Measurements from ENCODE around the gene CDH2. TPM values are rescaled to one million over a fixed set of nuclear protein-coding genes. Genes with fewer than 3 reads are reported as not detected.

CDH2 gene
- total and polyA plus RNA-seq, 4 donors: 0.14 to 5.0 (median 0.87) TPM

GRCh38 chr18:28005164-28005563 lies 171.8 kb downstream of the CDH2 start:
- Histone ChIP-seq H3K4me1 (ENCODE audit: control insufficient read depth in 5 of 5, insufficient read depth in 5 of 5, low read length in 5 of 5) (peaks cover 0 to 26% (median 4%) of the 10 kb centered on the region in 5 donors), H3K9ac (ENCODE audit: insufficient read depth in 1 of 2, low read length in 2 of 2) (no peak overlapping the region), H3K27me3 (ENCODE audit: control insufficient read depth in 3 of 3, insufficient read depth in 3 of 3, low read length in 2 of 3) (no peaks in the 10 kb centered on the region), H3K27ac (ENCODE audit: low read depth in 1 of 2, low read length in 1 of 2) (peak overlapping the region in 1 of 2 donors; percentile 18), H3K9me3 (ENCODE audit: control insufficient read depth in 4 of 4, insufficient read depth in 3 of 4, low read length in 3 of 4) (no peaks in the 10 kb centered on the region), H3K4me3 (no peak overlapping the region), H3K36me3 (ENCODE audit: control insufficient read depth in 4 of 4, insufficient read depth in 4 of 4, low read length in 4 of 4) (no peaks in the 10 kb centered on the region)
- 74 to 81% methylated on average over 7 of the region's 7 CpGs for WGBS, 2 donors
- ATAC-seq (ENCODE audit: insufficient read depth, low FRiP score) (no peak), DNase-seq (peak in 1 of 3 donors; percentile 22)
- no peak for TF ChIP-seq CTCF (IDR thresholded peaks at IDR 0.05; ENCODE audit: control extremely low read depth, extremely low read depth)

DNA sequence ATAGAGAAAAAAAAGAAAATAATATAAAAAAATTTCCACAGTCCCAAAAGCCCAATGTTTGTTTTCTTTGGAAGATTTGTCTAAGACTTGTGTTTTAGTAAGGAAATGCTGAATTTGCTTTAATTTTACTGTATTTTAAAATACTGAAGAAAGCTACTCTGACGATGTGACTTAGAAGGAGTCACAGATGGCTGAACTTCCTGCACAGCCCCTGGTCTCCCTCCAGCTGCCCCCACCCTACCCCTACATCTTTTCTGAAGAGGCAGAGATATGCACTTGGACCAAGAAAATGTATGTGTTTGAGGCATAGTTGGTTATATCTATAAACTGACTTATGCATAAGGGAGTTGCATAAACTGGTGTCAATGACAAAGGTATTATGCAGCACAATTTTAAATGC lies 172.3 kb downstream of the CDH2 start:
- WGBS, 2 donors: 62 to 84% methylated on average over 1 of the region's 1 CpG
- peaks cover 0 to 23% (median 4%) of the 10 kb centered on the region in 5 donors for H3K4me1 ChIP-seq (ENCODE audit: control insufficient read depth in 5 of 5, insufficient read depth in 5 of 5, low read length in 5 of 5)
- H3K4me3 ChIP-seq: no peak overlapping the region
- DNase-seq (peak; percentile 65 to 95 (median 86)), ATAC-seq (ENCODE audit: insufficient read depth, low FRiP score) (no peak)
- TF ChIP-seq CTCF (IDR thresholded peaks at IDR 0.05; ENCODE audit: control extremely low read depth, extremely low read depth): no peak
- H3K27me3 ChIP-seq (ENCODE audit: control insufficient read depth in 3 of 3, insufficient read depth in 3 of 3, low read length in 2 of 3): no peaks in the 10 kb centered on the region
- H3K36me3 ChIP-seq (ENCODE audit: control insufficient read depth in 4 of 4, insufficient read depth in 4 of 4, low read length in 4 of 4): no peaks in the 10 kb centered on the region
- peak overlapping the region in 1 of 2 donors; percentile 18 for H3K27ac ChIP-seq (ENCODE audit: low read depth in 1 of 2, low read length in 1 of 2)
- H3K9ac ChIP-seq (ENCODE audit: insufficient read depth in 1 of 2, low read length in 2 of 2): no peak overlapping the region
- no peaks in the 10 kb centered on the region for H3K9me3 ChIP-seq (ENCODE audit: control insufficient read depth in 4 of 4, insufficient read depth in 3 of 4, low read length in 3 of 4)

- no peaks in the 10 kb centered on the region for H3K9me3 ChIP-seq (ENCODE audit: control insufficient read depth in 4 of 4, insufficient read depth in 3 of 4, low read length in 3 of 4)
- H3K9ac ChIP-seq (ENCODE audit: insufficient read depth in 1 of 2, low read length in 2 of 2): no peak overlapping the region
- peaks cover 0 to 21% (median 4%) of the 10 kb centered on the region in 5 donors for H3K4me1 ChIP-seq (ENCODE audit: control insufficient read depth in 5 of 5, insufficient read depth in 5 of 5, low read length in 5 of 5)
- ATAC-seq (ENCODE audit: insufficient read depth, low FRiP score): no peak
- H3K27me3 ChIP-seq (ENCODE audit: control insufficient read depth in 3 of 3, insufficient read depth in 3 of 3, low read length in 2 of 3): no peaks in the 10 kb centered on the region
- H3K27ac ChIP-seq (ENCODE audit: low read depth in 1 of 2, low read length in 1 of 2): no peak overlapping the region
- H3K4me3 ChIP-seq: no peak overlapping the region
- no peak for TF ChIP-seq CTCF (IDR thresholded peaks at IDR 0.05; ENCODE audit: control extremely low read depth, extremely low read depth)
- H3K36me3 ChIP-seq (ENCODE audit: control insufficient read depth in 4 of 4, insufficient read depth in 4 of 4, low read length in 4 of 4): no peaks in the 10 kb centered on the region
- WGBS, 2 donors: 86 to 91% methylated on average over 5 of the region's 5 CpGs
- no peak for DNase-seq
Observed at GRCh38 chr18:28003451-28003850, 173.5 kb downstream of the CDH2 start.

DNA sequence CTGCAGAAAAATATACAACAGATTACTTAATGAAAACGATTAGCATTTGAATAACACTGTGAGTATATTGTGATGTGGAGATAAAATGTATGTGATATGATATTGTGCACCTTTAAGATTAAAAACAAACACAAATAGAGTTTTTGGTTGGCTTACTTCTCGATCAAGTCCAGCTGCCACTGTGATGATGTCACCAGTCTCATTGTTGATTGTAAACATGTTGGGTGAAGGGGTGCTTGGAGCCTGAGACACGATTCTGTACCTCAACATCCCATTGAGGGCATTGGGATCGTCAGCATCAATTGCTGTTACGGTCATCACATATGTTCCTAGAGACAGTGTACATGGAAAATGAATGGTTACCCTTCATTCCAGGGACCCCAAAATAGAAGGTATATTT lies 174.1 kb downstream of the CDH2 start:
- WGBS, 2 donors: 79 to 80% methylated on average over 5 of the region's 5 CpGs
- no peak for ATAC-seq (ENCODE audit: insufficient read depth, low FRiP score)
- TF ChIP-seq CTCF (IDR thresholded peaks at IDR 0.05; ENCODE audit: control extremely low read depth, extremely low read depth): no peak
- peaks cover 0 to 21% (median 4%) of the 10 kb centered on the region in 5 donors for H3K4me1 ChIP-seq (ENCODE audit: control insufficient read depth in 5 of 5, insufficient read depth in 5 of 5, low read length in 5 of 5)
- H3K27ac ChIP-seq (ENCODE audit: low read depth in 1 of 2, low read length in 1 of 2): no peak overlapping the region
- H3K4me3 ChIP-seq: no peak overlapping the region
- DNase-seq: no peak
- no peaks in the 10 kb centered on the region for H3K9me3 ChIP-seq (ENCODE audit: control insufficient read depth in 4 of 4, insufficient read depth in 3 of 4, low read length in 3 of 4)
- no peaks in the 10 kb centered on the region for H3K27me3 ChIP-seq (ENCODE audit: control insufficient read depth in 3 of 3, insufficient read depth in 3 of 3, low read length in 2 of 3)
- H3K36me3 ChIP-seq (ENCODE audit: control insufficient read depth in 4 of 4, insufficient read depth in 4 of 4, low read length in 4 of 4): no peaks in the 10 kb centered on the region
- H3K9ac ChIP-seq (ENCODE audit: insufficient read depth in 1 of 2, low read length in 2 of 2): no peak overlapping the region
